Stimulated activated CD4-positive, alpha-beta T cell treated with anti-CD3 and anti-CD28 coated beads, Interleukin-2, amount 100 ng/mL, for 4 hours (primary cell): ENCODE data around the gene WDR62.
A peak's percentile ranks its signal among the peaks of the same experiment; 100 is the strongest.
"Not testable (repeated sequence)": the region's sequence is repeated elsewhere in the genome, so short reads cannot be mapped to it uniquely, and the experiment has no call there.

Experiments
- DNase-seq: peaks from one replicate; pipeline ENCODE4 v3.0.0-alpha.2; 2020; ENCODE audit warnings: low read depth

The WDR62 gene

GRCh38 chr19:36032251-36033104 is 22.2 kb upstream of the WDR62 start, which contains the start of gene CLIP3:
TSS of gene CLIP3 (minus strand) at chr19:36032873. CDS start at chr19:36032357, 516 bp downstream.
- peak; percentile 41 for DNase-seq

DNA sequence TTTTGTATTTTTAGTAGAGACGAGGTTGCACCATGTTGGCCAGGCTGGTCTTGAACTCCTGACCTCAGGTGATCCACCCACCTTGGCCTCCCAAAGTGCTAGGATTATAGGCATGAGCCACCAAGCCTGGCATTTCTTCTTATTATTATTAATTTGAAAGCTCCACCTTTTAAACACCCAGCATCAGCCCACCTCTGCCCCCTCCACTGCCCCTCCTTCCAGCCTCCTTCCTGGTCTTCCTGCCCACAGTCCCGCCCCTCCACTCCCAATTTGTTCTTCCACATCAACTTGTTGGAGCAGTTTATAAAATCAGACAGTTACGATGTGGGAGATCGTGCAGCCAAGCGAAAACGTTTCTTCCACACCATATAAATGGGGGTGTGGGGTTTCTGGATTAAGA is 14.2 kb upstream of the WDR62 start:
- DNase-seq: no peak

- not testable (repeated sequence) for DNase-seq
These were observed 13.6 kb upstream of the WDR62 start for GRCh38 chr19:36041092-36041491.

DNA sequence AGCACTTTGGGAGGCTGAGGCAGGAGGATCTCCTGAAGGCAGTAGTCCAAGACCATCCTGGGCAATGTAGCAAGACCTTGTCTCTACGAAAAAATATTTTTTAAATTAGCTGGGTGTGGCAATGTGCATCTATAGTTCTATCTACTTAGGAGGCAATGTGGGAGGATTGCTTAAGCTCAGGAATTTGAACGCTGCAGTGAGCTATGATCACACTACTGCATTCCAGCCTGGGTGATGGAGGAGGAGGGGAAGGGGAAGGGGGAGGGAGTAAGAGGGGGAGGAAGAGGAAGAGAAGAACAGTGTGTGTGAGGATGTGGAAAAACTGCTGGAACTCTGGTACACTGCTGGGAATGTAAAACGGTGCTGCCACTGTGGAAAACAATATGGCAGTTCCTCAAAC is 12.9 kb upstream of the WDR62 start:
- no peak for DNase-seq

DNA sequence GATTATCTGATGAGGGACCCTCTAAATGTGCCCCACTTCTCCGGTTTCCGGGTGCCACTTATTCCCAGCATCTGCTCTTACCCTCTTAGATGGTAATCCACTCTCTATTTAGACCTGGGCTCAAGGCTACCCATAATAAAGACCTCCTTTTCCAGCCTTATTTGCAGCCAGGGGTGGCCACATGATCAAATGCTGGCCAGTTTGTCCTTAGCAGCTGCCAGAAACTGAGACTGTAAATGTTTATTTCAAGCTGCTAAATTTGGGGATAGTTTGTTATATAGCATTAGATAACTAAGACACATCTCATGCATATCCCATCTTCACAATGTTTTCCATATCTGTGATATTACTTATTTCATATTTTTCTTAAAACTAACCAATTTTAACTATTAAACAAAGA is 10.7 kb upstream of the WDR62 start:
- no peak for DNase-seq

DNA sequence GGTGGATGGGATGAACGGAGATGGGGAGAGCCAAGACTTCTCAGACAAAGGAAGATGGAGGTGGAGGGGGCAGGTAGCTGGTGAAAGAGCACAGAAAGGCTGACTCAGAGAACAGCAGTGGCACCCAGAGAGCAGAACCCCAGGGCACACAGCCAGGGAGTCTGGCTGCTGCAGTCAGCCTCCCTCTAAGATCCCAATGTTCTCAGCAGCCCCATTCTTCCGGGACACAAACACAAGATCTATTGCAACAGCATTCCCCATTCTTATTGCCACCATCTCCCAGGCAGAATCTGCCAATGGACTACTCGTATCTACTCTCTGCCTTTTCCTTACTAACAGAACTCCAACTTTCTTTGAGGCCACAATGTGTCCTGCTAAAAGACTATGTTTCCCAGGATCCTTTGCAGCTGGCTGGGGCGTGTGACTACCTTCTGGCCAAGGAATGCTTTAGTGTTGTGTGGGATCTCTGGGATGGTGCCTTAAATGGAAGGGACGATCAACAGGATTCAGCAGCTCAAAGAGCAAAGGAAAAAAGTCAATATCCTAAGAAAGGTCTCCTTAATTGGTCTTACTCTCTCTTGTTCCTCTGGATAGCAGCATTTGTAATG is 8.2 kb upstream of the WDR62 start:
- DNase-seq: no peak

GRCh38 chr19:36047835-36048234 is 6.9 kb upstream of the WDR62 start:
- DNase-seq: no peak

DNA sequence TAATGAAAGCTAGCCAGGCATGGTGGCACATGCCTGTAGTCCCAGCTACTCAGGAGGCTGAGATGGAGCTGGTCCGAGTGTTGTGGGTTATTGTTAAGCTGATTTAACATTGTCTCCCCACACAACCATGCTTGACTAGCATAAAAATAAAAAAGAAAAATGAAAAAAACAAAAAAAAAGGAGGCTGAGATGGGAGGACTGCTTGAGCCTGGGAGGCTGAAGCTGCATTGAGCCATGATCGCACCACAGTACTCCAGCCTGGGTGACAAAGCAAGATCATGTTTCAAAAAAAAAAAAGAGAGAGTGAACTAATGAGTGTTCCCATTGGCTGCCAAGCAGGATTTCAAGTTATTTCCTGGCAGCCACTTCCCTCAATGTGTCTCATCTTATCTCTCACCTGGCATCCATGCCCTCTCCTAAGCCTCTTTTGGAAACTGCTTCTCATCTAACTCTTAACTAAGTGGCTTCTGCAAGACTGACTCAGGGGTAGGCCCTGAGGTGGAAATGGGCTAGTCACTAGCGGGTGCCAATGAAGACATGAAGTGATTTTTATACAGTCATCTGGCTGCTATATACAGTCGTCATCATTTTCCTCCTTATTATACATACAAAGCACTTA is 5.5 kb upstream of the WDR62 start:
- DNase-seq: no peak

- no peak for DNase-seq
These were observed 3.5 kb upstream of the WDR62 start for GRCh38 chr19:36051236-36051635.

- DNase-seq: no peak
These were observed 3.1 kb upstream of the WDR62 start for GRCh38 chr19:36051637-36052036.

DNA sequence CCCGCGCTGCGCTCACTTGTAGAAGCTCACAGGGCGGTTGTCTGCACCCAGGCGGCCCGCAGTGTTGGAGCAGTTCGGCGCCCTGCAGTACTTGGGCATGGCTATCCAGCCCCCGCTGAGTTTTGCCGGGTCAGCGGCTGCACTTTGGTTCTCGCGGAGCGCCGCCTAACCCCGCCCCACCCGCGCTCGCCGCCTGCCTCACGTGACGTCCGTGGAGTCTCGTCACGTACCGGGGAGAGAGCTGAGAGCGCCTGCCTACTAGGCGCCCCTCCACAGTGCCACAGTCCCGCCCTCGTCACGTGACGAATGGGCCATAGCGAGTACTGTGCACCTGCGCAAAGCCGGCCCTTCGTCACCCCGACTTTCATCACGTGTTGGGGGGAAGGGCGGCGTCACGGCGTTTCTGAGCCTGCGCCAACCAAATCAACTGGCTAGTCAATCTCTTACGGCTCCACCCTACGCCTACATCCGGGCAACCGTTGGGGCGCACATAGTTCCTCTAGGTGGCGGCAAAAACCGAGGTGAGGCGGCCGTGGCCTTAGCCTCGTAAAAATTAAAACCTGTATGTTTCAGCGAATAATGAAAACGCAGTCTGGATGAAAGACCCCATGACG is 471 bp upstream of the WDR62 start, which contains the start of gene THAP8:
THAP8 (minus strand) TSS at position 167 of the 614 bp plus-strand sequence; CDS start at position 99, 68 bp downstream.
- peak; percentile 100 for DNase-seq

DNA sequence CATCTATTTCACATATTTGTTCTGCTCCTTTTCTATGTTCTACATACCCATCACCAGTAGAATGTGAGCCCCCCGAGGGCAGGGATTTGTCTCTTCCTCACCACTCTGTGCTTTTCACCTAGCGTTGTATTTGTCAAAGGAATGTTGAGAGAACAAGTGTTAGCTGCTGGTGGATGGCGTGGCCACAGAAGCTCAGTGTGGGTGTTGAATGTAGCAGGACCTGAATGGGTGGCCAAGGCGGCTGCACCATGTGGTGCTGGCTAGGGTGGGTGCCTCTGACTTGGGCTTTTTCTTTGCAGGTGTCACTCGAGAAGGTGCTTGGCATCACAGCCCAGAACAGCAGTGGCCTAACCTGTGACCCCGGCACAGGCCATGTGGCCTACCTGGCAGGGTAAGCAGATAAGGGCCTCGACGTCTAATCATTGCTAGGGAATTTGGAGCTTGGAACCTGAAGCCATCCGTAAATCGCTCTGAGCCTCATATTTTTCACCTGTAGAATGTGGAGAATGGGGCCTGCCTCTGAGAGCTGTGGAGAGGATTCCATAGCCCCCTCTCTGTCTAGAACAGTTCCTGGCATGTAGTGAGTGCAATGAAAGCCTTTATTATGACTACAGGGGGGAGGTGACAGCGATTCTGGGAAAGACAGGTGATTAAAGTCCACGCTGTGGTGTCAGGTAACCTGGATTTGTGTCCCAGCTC is 3.9 kb downstream of the WDR62 start:
- DNase-seq: no peak

- no peak for DNase-seq
These were observed 4.6 kb downstream of the WDR62 start for GRCh38 chr19:36059180-36059910.

DNA sequence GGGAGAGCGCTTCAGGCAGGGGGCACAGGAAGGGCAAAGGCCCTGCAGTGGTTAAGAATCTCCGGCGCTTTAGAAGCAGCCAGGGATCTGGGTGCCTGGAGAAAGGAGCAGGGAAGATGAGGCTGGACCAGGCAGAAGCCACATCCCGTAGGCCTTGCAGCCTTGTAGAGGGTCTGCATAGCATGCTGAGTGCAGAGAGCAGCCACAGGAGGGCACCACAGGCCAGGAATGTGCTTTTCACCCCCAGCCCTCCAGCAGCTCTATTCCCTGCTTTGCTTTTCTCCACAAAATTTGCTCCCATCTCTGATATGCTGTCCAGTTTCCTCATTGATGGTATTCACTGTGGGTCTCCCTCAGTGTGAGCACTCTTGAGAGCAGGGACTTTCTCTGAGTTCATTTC is 5.7 kb downstream of the WDR62 start:
- DNase-seq: no peak

DNA sequence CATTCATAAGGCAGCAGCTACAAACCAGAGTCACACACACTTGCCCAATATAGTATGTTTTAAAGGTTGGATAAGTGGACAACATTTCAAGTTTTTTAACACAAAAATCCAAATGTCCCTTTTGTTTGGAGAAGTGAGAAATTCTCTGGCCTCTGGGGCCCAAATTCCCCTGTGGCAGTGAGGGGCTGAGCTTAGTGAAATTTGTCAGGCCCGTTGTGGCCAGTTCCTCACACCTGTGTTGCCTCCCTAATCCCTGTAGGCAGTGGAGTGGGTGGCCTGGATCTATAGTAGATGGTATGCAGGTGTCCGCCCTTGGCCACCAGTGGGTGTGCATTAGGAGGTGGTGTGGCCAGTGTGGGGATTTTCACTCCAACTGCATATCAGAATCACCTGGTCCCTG is 6.7 kb downstream of the WDR62 start:
- DNase-seq: no peak

- no peak for DNase-seq
These were observed 10.1 kb downstream of the WDR62 start for GRCh38 chr19:36064826-36065225.

DNA sequence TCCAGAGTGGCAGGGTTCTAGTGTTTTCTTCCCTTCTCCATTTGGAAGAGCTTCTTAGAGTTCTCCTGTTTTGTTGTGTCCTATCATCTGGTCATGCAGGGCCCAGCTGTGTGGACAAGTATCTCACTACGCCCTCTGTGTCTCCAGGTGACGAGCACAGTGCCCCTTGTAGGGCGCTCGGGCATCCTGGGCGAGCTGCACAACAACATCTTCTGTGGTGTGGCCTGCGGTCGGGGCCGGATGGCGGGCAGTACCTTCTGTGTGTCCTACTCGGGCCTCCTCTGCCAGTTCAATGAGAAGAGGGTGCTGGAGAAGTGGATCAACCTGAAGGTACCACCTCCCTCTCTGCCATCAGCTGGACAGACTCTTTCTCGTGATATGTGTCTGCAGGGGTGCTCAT is 13.0 kb downstream of the WDR62 start:
- DNase-seq: no peak

DNA sequence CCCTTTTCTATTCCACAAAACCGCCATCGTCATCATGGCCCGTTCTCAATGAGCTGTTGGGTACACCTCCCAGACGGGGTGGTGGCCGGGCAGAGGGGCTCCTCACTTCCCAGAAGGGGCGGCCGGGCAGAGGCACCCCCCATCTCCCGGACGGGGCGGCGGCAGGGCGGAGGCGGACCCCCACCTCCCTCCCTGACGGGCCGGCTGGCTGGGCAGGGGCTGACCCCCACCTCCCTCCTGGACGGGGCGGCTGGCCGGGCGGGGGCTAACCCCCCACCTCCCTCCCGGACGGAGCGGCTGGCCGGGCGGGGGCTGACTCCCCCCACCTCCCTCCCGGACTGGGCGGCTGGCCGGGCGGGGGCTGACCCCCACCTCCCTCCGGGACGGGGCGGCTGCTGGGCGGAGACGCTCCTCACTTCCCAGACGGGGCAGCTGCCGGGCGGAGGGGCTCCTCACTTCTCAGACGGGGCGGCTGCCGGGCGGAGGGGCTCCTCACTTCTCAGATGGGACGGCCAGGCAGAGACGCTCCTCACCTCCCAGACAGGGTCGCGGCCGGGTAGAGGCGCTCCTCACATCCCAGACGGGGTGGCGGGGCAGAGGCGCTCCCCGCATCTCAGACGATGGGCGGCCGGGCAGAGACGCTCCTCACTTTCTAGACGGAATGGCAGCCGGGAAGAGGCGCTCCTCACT is 14.3 kb downstream of the WDR62 start:
- not testable (repeated sequence) for DNase-seq

- DNase-seq: no peak
These were observed 17.4 kb downstream of the WDR62 start for GRCh38 chr19:36072081-36072480.

GRCh38 chr19:36073121-36073876 is 18.6 kb downstream of the WDR62 start:
- no peak for DNase-seq
